Measurements from ENCODE around the gene CA14.
A peak's percentile ranks its signal among the peaks of the same experiment; 100 is the strongest.
"Not testable (repeated sequence)": the region's sequence is repeated elsewhere in the genome, so short reads cannot be mapped to it uniquely, and the experiment has no call there.

The CA14 gene

DNA sequence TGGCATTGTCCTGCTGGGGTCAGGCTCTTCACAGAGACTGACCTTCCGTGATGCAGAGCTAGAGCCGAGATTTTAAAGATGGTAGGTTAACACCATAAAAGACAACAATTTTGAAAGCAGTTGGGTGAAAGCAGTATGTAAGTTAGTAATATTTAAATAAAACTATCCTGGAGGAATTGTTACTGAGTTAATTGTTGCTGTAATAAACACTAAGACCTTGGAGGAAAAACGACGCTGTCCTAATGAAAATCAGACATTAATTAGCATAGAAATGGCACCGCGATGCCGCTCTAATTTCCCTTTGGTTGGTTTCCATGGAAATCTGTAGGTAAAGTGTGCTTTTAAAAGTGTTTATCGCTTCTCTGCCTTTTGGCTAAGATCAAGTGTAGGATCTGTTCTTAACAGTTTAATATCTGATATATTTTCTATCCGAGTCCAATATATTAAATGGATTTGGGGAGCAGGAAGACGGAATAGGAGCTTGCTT, 20.9 kb upstream of the CA14 start:
- no peak for DNase-seq

DNA sequence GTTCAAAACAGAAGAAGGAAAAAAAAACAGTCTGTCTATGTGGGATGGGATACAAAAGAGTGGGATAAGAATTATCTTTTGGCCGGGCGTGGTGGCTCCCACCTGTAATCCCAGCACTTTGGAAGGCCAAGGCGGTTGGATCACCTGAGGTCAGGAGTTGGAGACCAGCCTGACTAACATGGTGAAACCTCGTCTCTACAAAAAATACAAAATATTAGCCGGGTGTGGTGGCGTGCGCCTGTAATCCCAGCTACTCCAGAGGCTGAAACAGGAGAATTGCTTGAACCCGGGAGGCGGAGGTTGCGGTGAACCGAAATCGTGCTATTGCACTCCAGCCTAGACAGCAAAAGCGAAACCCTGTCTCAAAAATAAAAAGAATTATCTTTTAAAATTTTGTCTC, 20.4 kb upstream of the CA14 start:
- not testable (repeated sequence) for DNase-seq

DNA sequence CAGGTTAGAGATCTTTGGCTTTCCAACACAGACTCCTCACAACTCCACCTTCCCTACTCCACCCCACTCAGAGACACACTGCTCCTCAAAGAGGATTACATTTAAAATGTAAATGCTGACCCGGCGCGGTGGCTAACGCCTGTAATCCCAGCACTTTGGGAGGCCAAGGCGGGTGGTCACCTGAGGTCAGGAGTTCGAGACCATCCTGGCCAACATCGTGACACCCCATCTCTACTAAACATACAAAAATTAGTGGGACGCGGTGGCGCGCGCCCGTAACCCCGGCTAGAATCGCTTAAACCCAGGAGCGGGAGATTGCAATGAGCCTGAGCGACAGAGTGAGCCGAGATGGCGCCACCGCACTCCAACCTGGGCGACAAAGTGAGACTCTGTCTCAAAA, 19.8 kb upstream of the CA14 start:
- DNase-seq = no peak

DNA sequence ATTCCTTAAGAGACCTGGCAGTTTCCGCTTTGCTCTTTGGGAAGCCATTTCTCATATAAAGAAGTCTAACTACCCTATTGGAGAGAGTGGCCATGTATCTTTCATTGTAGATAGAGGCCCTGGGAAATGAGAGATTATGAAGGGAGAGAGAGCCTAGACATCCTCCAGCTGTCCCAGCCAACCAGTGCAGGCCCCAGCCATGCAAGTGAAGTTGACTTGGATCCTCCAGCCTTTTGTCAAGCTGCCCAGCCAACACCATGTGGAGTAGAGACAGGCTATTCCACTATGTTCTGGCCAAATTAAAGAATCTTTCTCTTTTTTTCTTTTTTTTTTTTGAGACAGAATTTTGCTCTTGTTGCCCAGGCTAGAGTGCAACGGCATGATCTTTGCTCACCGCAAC, 14.6 kb upstream of the CA14 start:
- DNase-seq = no peak

DNA sequence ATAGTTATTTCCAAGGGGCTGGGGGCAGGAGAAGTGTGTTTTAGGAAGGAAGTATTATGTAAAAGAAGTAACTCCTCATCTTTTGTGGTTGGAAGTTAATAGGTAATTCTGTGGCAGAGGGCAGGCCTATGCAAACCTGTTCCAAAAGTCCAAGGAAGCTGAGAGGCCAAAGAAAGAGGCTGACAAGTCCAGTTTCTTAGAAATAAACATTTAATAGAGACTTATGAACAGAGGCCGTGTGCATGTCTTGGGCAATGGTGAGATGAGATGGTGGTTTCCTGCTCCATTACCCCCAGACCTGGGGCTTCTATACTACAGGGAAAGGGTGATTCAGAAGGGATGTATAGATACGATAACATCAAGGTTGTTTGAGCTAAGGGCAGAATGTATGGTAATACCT, 7.6 kb upstream of the CA14 start:
- DNase-seq = no peak

DNA sequence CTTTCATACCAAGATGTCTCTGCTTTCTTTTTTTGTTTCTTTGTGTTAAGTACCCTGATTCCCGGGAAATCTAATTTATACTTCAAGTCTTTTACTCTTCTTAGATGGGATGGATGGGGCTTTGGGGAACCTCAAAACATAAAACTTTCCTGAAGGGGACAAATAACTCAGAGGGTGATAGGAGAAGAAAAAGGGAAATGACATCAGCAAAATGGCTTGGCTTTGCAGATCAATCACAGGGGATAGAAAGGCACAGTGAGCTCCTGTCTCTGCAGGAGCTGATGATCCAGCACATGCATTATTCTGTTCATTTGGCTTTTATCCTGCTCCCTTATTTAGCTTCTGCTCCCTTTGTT, 1.4 kb upstream of the CA14 start:
- DNase-seq = no peak

DNA sequence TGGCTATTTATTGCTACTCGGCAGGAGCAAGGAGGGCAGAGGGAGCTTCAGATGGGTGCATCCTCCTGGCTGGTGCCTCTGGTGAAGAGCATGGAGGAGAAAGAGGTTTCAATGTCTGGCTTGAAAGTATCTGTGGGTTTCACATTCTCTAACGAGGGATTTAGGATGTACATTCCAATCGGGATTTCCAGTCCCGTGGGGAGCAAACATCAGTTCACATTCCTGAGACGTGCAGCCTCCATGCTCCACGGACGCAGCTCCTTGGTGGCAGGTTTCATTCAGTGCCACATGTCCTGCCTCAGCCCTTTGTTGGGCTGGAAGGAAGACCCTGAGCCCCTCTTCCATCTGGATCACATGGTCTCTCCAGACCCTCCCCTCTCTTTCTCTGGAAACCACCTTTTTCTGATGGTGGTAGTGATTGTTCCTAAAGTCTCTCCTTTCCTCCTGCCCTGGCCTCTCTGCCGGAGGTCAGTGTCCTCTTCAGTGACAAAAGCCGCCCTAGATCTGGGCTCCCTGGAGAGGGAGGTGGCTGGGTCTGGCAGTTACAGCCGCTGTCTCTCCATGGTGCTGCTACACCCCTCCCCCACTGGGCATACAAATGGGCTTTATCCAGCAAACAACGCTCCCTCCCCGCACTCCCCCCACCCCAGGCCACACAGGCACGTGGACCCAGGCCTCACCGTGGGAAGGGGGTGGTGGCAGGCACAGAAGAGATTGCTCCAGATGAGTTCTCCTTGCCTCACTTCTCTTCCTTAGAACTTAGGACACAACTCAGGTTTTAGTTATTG, 826 bp upstream of the CA14 start:
- peak; percentile 73 for DNase-seq

DNA sequence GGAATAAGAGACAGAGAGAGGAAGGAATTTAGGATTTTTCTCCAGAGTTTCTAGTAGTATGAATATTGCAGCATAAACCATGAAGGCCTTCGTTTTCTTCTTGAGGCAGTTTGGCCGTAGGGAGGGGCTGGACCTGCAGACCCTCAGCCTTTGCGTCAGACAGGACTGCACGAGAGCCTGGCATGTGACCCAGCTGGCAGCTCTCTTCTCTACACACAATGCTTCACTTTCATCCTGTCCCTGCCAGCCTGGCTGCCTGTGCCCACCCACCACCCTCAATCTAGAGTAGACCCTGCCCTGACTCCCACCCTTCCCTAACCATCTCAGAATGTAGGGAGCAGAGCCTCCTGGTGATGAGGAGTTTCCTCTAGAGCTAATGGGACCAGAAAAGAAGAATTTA, 1.6 kb downstream of the CA14 start:
- no peak for DNase-seq

DNA sequence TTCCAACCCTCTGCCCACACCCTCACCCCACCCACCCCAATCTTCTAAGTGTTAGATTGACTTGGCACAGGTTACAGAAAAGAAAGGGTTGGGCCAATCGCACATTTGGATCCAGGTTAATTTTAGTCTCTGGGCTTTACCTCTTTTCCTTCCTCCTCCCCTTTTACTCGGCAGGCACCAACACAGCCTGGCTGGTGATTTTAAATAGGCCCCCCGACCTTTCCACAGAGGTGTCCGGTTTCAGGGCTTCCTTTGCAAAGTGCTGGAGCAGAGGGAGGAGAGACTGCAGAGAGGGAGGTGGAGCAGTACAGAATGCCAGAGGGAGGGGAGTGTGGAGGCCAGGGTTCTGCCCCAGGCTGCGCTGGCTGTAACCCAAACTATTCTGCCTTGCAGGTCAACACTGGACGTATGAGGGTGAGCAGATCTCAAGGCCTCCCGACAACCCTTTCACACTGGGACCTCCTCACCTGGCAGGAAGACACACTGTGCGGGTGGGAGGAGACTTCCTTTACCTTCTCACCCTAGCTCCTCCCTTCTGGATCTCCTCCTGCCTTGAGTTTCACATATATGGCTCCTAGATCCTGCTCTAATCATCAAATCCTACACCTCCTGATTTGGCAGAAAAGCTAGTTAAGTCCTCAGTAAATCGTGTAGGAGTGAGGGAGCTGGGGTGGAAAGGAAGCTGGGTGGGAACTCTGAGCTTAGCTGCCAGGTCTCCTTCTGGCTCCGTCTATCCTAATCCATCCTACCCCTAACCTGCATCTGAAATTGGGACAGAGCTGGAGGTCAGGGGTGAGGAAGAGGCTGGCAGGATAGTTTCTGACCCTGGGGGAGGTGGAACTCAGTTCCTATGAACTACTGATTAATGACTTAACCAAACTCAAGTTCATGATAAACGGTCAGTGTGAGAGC, 2.4 kb downstream of the CA14 start:
- peak; percentile 91 for DNase-seq

DNA sequence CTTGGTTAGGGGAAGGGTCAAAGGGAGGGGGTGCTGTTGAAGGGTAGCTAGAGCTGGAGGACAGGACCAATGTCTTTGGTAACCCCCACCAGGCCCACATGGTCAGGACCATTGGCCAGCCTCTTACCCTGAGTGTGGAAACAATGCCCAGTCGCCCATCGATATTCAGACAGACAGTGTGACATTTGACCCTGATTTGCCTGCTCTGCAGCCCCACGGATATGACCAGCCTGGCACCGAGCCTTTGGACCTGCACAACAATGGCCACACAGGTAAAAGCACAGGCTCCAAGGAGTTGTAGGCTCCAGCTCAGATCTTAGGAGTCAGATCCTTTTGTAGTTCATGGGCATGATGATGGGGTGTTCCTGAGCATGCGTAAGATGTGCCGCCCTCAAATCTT, 3.8 kb downstream of the CA14 start:
- no peak for DNase-seq

DNA sequence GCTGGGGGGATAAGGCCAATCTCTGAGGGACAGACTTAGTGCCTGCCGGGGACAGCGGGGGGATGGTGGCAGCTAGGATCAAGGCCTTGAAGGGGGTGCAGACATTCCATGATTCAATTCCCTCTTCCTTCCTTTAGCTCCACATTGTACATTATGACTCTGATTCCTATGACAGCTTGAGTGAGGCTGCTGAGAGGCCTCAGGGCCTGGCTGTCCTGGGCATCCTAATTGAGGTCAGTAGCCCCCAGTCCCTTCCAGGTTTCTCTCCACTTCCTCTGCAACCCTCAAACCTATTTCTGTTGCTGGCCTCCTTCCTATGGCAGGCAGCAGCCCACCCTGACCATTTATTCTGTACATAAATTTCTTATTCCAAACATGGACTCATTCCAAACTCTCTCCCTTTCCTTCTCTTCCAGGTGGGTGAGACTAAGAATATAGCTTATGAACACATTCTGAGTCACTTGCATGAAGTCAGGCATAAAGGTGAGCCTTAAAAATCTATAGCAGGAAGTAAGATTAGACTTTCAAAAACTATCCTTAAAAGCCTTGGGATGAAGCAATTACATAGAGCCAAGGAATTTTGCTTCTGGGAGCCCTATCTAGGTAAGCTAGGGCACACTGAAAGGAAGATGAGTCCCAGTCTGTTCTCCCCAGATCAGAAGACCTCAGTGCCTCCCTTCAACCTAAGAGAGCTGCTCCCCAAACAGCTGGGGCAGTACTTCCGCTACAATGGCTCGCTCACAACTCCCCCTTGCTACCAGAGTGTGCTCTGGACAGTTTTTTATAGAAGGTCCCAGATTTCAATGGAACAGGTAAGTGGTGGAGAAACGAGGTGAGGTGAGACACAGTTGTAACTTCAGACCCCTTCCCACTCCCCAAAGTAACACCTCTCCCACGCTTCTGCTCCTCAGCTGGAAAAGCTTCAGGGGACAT, 5.1 kb downstream of the CA14 start:
- DNase-seq = no peak

DNA sequence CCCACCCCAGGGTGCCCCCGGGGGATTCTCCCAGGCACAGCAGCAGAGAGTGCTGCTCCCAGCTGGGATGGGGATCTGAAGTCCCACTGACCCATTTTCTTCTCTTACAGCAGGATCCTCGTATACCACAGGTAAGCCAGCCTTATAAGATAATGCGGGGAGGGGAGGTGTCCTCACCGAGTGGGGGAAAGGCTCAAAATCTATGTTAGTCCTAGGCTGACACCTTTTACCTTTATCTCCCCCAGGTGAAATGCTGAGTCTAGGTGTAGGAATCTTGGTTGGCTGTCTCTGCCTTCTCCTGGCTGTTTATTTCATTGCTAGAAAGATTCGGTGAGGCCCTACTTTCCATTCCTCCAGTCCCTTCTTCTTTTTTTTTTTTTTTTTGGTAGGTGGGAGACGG, 6.0 kb downstream of the CA14 start:
- no peak for DNase-seq

DNA sequence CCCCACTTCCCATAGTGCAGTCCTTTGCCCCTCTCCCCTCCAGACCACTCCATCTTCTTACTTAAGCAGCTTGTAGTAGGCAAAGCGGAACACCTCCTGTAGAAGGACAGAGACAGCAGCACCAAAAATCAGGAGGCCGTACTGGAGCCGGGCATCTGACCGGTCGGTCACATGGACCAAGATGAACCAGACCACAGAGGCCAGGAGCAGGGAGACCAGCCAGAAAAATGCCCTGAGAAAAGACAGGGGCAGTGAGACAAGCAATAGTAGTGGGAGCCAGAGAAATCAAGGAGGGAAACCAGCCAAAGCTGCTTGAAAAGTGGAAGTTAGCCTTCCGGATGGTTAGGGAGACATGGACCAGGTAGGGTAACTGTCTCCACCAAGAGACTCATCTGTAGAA, 10.3 kb downstream of the CA14 start:
- DNase-seq = no peak

DNA sequence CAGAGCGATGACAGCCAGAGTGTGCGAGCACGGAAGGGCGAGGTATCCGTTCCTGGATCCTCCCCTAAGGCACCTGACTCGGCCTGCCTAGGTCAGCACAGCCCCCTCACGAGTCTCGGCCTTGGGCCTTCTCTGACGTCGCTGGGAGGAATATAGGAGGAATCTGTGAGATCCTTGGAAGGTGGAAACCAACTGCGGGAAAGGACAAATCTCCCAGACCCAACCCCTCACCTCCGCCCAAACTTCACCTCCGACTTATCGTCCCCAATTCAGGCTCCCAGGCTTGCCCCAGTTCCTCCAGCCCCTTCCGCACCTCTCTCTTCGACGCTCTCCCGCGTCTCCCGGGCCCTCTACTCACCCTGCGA, 10.7 kb downstream of the CA14 start:
- DNase-seq = no peak

DNA sequence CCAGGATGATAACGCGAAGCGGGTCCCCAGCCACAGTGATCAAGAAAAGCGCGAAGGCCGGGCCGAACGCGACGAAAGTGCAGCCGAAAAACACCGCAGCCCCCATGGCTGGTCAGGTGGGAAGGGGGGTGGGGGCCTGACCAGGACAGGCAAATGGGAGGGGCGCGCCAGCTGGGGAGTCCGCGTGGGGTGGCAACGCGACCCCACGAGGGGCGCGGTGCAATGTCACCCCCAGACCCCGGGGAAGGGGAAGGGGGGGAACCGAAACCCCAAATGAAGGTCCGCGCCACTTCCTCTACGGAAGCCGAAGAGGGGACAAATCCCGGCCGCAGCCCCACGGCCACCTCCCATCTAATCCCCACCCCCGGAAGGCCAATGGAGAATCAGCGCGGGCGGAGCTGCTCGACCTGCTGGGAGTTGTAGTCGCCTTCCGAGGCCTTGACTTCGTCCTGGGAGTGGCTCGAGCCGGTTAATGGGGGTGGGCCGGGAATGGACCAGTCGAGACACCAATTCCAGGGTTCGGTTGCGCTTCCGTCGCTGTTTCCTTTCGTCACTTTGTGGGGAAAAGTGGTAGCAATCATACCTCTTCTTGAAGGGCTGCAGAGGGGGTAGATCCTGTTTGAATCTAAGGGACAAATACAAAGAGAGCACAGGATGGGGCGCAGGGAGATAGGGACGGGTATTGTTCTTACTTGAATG, 11.3 kb downstream of the CA14 start, which contains the start of gene APH1A:
Gene APH1A, minus strand, starts transcription at position 312 of the 699 bp plus-strand sequence. Its CDS starts 206 bp downstream, at position 106.
- peak; percentile 99 for DNase-seq

DNA sequence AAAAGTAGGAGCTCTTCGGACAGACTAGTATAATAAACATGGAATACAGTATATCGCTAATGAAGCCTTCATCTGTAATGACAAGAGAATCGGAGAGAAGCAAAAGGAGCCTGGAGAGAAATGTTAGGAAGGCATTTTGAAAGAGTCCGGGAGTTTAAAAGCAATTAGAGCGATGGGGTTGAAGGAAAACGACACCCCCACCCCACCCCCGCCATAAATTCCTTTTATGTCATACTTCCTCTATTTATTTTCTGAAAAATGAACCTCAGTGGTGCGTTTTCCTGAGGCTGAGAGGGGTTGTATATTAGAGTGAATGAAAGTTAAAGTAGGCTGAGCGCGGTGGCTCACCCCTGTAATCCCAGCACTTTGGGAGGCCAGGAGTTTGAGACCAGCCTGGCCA, 11.9 kb downstream of the CA14 start:
- no peak for DNase-seq

DNA sequence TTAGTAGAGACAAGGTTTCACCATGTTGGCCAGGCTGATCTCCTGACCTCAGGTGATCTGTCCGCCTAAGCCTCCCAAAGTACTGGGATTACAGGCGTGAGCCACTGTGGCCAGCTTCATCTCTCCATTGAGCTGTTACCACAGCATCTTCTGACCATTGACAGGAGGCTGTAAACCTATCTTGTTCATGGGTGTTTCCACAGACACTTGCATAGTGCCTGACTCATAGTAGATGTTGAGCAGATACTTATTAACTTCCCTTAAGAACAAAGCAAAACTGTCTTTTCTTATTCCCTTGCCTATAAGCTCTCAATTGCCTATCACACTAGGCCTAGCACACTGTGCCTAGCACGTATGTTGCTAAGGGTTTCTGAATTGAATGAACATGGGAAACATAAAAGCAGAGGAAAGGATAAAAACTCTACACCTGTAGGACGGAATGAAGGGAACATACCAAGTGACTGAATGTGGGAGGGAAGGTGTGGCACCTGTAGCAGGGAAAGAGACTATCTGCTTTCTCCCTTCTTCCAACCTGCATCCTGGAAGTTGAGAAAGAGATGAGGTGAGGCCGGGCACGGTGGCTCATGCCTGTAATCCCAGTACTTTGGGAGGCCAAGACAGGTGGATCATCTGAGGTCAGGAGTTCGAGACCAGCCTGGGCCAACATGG, 13.9 kb downstream of the CA14 start:
- no peak for DNase-seq

DNA sequence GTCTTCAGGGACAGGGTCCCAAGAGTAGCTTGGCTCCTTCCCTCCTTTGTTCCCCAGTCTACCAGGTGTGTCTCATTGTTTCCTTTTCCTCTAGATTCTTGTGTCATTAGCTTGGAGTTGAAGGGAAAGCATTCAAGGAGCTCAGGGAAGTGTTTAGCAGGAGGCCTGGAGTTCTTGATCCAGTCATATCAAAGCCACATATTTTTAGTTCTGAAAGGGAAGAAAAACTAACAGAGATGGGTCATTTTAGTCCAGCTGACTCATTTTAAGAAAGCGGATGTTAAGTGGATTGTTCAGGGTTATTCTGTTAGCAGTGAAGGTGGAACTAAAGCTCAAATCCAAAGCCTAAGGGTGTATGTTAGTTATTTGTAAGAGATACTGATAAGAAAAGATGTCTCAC, 15.7 kb downstream of the CA14 start:
- DNase-seq = no peak

DNA sequence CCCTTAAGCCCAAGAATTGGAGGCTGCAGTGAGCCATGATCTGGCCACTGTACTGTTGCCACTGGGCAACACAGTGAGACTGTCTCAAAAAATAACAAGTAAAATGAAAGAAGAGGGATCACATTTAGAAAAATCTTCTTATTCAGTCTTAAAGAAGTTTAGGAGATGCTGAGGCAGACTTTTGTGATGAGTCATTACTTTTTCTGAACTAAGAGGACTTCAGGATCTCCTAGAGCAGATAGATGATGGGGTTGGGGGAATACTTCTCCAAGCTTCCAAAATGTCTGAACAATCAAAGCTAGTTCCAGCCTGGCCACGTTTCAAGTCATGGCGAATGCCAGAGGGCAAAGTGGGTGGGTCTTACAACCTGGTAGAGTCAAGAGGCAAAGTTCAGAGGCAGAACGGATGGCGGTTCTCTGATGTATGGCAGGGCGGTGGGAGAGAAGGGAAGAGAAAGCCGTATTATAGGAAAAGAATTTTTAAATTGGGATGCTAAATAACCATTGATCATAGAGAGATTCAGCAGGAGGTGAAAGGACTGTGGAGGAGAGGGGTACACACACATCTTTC, 22.6 kb downstream of the CA14 start:
- DNase-seq = no peak

DNA sequence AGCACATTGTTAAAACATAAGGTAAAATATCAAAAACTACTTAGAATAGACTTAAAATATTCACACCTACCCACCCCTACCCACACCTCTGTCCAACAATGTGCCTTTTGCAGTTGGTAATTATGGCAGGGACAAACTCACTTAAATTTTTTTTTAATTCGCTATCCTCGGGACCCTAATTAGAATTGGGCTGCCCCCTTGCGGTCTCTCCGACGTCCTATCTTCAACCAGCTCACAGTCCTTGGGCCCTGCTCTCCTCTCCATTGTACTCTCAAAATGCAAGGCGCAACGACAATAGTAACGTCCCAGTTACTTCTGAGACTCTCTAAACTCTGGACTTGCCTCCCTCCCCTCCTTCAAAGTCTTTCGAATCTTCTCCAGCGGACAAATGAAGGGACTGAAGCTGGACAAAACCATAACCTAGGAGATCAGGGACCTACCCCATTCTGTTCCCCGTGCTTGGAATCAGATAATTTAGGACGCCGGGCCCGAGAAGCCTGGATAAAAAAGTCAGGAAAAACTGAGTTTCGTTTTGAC, 23.7 kb downstream of the CA14 start:
- peak; percentile 65 for DNase-seq

Data from islet precursor cell (in vitro differentiated cells).